ENCODE data around the gene TEX2.
"Not testable (repeated sequence)": the region's sequence is repeated elsewhere in the genome, so short reads cannot be mapped to it uniquely, and the experiment has no call there.

Gene TEX2

DNA sequence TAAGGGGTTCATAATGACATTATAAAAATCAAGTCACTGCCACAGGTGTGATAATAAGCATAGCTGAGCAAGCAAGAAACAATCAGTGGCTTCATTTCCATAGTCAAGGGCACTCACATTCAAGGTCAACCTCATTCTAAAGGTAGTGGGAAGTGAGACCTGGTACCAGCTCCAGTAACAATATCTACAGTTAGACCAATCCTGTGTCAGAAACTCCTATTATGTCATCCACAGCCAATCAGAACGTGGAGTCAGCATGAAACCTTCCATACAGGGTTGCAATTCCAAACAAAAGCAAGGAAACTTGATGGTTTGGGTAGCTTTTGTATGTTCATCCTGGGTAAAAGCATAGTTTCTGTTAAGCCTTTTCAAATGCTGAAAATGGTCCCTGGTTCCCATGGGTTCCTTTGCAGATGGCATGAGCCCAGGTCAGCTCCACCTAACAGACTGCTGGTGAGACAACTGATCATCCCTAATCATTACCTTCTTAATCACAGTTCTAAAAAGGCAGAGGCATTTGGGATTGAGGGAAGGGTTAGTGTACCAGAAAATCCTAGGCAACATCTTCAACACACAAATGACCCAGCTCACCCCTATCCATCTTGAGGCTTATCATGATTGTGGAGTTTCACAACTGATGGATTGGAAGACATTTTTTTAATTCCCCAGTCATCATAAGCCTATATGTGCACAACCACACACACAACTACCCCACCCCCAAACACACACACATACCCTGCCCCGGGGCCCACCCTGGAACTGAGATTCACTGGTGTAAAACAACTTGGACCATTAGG, 30.4 kb downstream of the TEX2 start:
- no peak for DNase-seq

DNA sequence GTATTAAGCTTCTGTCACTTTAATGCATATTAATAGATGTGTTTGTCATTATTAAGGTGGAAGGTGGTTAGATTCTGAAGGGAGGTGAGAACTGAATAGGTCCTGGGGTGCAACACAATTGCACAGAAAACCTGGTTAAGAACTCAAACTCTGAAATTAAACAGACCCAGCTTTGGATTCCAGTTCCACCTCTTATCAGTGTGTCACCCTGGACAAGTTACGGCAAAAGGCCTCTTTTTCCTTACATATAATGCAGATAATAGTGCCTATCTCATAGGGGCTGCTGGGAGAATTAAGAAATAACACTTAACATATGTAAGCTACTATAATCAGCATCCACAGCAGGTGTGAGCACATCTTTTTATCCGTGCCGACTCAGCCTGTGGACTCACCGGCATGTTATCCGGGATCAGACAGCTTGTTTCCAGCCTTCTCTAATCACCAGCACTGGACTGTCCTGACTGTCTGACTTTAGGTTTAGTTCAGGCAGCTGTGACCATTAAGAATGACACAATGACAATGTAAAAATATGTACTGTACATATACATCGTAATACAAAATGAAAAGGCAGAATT, 31.4 kb downstream of the TEX2 start:
- DNase-seq: no peak

DNA sequence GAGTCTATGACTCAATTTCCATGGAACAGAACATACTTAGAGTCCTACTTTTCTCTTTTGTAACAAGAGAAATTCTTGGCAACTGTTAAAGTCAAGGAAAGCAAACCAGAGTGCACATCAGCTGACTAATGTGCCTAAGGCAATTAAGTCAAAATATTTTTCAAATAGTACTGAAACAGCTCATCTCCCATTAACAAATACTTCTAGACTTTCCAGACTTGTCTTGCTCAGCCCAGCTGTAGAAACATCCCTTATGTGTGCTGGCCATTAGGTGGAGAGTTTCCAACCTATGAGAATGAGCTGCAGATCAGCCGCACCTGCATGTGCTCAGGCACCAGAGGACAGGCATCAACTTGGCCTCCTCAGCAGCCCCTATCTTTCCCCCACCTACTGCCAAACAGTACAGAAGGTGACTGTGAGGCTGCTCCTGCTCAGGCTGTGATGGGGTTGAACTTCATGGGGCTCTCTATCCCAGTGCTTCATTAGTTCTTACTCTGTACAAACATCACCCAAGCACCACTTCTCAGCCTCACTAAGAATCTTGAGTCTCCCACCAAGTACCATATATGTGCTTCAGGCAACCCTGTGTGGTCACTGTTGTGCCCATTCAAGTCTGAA, 32.2 kb downstream of the TEX2 start:
- DNase-seq: peak; percentile 95

DNA sequence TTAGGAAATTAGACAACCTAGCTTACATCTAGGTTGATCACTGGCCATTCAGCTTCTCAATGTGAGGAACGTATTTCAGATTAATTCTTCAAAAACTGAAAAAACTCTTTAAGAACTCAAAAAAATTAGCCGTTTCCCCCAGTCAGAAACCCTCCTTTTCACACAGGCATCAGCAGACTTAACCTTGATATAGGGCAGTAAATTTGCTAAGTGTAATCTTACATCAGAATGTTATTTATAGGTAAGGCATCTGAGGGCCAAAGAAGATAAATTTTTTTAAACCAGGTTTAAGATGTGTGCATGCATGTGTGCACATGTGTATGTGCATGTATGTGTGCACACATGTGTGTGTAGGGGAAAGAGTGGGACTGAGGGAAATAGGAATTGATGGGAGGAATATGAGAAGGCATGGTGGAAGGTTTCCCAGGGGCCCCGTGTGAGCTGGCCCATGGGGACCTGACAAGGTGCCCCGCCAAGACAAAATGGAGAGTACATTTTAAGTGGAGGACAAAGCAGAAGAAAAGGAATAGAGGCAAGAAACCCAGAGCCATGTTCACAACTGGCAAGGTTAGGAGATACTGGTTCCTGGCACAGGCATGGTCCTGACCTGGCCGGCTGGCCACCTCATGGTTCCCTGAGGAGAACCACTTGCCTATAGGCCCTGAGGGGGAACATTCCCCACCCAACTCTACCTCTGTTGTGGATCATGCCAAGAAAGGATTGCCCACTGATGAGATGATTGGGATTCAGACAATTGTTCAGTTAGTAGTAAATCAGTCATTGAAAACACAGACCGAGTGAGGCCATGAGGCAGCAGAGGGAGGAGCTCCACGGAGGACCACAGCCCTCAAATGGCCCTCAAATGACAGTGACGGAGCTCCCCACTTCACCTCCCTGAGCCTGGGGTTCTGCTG, 33.0 kb downstream of the TEX2 start:
- no peak for DNase-seq

DNA sequence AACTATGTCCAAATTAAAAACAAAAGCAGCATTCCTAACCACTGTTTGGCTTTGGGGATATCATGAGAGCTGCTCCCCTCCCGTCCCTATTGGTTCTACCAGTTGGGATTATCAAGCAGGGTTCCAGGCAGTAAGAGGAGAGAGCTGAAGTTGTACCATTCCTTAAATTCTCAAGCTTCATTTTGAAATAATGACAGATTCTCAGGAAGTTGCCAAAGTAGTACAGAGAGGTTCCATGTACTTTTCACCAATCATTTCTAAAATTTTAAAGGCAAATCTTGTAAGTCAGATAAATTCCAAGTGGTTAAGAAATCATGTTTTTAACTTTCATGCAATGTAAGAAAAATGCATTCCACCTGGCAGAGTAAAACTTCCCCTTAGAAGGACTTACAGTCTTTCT, 36.9 kb downstream of the TEX2 start:
- DNase-seq: no peak

DNA sequence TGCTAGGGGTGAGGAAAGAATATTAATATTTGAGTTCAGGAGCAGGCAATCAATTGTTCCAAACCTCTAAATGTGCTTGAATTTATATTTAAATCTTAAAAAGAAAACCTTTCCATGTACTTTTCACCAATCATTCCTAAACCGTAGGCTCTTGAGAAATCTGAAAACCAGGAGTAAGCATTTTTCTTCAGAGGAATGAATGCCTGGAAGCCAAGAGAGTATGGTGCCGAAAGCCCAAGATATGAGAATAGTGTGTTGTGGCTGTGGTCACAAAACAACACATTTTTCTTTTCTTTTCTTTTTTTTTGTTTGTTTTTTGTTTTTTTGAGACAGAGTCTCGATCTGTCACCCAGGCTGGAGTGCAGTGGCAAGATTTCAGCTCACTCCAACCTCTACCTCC, 37.6 kb downstream of the TEX2 start:
- DNase-seq: no peak

DNA sequence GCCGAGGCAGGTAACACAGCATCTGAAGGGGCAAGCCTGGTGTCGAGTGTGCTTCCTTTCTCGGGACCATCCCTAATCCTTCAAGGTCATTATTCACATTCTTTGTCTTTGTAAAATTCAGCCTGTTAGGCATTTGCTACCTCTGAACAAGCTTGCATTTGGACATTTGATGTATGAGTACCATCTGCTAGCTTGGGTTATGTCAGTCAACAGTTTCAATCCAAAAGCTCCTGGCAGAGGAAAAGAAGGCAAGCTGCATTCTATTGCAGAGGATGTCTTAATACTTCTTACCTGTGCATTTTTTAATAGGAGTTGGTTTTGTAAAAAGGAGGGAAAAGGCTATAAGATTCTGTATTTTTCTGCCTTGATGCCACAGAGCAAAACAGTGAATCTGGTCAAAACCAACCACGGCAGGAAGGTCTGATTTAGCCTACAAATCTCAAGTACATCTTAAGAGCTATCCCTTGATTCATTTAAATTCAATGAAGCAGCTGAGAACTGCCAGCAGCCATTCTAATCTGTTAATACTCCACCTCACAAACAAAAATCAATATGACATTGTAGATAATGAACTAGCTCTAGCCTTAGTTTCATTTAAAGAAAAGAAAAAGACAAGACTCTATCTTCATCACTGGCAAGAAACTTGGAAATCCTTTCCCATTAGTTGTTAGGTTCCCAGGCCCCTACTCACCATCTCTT, 39.0 kb downstream of the TEX2 start:
- no peak for DNase-seq

DNA sequence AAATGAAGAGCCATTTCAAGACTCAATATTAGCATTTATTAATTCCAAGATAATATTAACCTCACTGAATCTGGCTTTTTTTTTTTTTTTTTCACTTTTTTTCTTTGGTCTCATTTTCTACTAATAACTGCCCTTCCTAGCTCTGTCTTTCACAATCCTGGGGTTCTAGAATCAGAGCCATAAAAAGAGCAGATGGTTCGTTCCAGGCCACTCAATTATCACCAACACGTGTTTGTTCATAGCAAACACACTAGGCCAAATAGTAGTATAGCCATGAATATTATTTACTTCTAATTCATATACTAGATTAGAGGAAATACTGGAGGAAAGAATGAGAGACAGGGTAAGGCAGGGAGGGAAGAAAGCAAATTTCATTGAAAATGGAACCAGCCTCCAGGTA, 39.8 kb downstream of the TEX2 start:
- DNase-seq: no peak

DNA sequence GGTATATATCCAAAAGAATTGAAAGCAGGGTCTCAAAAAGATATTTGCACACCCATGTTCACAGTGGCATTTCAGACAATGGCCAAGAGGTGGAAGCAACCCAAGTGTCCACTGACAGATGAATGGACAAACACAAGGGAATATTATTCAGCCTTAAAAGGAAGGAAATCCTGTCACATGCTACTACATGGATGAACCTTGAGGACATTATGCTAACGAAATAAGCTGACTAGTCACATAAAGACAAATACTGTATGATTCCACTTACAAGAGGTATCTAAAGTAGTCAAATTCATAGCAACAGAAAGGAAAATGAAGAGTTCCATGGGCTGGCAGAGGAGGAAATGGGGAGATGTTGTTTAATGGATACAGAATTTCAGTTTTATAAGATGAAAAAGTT, 41.4 kb downstream of the TEX2 start:
- DNase-seq: no peak

DNA sequence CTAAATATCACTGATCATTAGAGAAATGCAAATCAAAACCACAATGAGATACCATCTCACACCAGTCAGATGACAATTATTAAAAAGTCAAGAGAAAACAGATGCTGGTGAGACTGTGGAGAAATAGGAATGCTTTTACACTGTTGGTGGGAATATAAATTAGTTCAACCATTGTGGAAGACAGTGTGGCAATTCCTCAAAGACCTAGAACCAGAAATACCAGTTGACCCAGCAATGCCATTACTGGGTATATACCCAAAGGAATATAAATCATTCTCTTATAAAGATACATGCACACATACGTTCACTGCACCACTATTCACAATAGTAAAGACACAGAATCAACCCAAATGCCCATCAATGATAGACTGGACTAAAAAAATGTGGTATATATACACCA, 42.5 kb downstream of the TEX2 start:
- not testable (repeated sequence) for DNase-seq

DNA sequence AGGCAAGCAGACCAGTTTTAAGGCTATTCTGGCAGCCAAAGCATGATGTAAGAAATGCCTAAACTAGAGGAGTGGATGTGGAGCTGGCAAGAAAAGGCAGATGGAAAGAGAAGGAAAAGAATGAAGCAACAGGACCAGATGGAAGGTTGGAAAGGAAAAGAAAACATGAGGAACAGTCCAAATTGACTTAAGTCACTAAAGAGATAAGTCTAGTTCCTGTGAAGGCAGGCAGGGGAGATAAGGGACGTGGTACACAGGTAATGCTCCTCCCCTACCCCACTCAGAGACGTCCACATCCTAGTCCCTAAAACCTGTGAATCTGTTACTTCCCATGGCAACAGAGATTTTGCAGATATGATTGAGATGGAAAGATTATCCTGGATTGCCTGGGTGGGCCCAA, 43.5 kb downstream of the TEX2 start:
- no peak for DNase-seq

DNA sequence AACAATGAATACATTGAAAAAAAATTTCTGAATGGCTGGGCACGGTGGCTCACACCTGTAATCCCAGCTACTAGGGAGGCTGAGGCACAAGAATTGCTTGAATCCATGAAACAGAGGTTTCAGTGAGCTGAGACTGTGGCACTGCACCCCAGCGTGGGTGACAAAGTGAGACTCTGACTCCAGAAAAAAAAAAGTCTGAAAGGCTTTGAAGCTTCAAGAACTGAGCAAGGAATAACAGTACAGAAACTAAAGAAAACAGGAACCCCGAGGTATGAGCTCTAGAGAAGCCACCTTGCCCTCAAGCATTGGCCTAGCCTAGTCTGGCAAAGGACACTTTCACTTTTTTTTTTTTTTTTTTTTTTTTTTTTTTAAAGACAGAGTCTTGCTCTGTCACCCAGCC, 45.0 kb downstream of the TEX2 start:
- DNase-seq: no peak

DNA sequence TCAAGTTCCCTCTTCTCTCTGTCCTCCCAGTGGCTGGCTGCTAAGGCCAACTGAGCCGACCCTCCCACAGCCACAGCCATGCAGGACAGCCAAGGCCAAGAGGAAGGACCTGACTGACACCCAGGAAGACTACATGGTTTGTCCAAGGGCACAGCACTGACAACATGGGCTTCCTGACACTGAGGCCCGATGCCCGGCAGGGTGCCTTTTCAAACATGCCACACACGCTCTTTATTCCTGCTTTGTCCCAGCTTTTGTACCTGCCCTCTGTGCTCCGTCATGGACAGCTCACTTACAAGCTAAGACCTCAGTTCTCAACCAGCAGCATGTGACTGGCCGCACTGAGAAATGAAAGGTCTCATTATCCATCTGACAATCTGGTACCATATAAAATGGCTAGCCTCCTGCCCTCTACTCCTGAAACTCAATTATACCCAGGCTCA, 45.8 kb downstream of the TEX2 start:
- DNase-seq: no peak

DNA sequence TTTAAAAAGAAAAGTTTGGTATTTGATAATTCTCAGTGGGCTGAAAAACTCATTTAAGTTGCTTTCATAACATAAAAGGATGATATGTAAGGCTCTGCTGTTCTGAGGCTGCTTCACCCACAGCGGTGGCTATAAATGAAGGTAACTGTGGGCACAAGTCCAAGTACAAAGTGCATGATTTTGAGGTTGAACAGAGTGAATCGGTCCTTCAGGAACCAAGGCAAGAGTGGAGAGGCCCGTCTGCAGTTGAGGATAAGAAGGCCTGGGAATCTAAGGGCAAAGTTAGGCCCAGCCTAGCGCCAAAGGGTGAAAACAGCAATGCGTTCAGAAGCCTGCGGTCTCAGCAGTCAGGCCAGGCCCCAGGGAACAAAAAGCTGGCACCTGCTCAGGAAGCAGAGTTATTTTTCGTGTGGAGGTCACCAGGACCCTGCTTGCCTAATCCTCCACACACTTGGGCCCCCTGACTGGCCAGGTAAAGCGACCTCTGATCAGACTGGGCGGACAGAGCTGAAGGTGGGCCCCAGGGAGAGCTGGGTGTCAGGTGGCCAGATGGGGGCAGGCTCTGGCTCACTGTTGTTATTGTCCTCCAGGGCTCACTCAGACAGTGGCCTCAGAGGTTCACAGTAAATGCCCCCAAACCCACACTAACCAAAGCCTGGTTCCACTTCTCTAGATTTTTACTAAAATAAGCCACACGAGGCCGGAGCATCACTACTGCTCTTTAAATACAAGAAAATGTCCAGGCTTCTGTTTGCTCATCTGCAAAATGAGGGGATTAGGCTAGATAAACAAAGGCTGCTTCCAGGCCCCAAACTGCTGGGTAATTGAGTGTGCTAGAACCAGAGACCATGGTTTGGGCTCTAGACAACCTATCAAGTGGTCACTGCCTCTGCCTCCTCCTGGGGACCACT, 46.5 kb downstream of the TEX2 start:
- DNase-seq: peak; percentile 70

DNA sequence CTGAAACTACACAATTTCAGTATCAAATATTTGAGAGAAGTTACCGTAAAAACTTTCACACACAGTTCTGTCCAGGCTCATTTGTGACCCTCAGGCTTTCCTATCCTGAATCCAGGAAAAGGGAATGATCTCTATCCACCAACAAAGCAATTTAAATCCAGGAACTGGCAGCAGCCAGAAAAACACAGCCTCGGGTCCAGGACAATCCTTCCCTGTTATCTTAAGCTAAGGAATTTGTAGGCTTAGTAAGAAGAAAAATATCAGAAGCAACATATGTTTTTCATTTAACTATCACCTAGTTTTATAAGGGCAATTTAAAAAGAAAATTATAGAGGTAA, 47.1 kb downstream of the TEX2 start:
- DNase-seq: peak; percentile 70

DNA sequence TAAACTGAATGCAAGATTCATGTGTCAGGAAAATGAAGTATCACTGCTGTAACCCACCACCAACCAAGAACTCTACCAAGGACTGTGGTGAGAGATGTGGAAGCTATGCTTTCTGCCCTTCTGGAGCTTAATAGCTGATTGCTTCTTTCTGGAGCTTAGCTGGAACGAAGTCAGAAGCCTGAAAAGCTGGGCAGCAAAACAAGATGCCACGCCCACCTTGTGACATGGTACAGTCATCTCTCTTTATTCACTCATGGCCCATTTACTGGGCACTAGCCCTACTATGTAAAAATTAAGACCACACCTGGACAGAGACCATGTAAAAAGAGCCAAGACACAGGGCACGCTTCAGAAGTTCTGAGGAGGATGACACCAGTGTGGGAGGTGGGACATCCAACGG, 48.1 kb downstream of the TEX2 start:
- DNase-seq: no peak

DNA sequence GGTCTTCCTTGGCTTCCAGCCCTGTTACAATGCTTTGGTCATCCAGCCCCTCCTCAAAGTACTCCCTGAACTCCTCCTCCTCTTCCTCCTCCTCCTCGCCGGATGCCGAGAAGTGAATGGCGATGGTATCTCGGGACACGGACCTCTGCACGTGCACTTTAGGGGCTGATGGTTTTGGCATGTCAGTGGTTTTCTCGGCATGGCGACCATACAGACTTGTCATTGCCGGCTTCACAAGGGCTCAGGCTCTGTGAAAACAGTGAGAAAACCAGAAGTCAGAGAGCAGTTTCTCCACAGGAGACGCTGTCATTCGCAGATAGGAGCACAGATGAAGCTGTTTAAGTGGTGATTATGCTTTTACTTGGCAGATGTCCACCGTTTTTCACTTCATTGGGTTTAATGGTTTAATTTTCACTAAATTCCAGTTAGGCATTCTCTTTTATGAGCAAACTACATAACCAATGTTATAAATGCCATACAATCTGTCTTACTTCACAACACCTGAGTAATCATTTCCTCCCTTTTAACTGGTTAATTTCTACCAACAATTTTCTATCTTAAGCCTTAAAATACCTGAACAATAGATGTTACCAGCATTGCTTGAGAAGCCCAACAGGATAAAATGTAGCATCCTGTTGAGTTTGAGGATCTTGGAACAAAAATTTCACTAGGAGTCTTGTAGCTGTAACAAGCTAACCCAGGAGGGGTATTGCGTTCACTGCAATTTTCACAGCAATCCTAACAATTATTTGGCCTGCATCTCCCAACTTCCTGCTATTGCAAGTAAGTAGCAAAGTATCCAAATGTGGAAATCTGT, 48.9 kb downstream of the TEX2 start:
- no peak for DNase-seq

DNA sequence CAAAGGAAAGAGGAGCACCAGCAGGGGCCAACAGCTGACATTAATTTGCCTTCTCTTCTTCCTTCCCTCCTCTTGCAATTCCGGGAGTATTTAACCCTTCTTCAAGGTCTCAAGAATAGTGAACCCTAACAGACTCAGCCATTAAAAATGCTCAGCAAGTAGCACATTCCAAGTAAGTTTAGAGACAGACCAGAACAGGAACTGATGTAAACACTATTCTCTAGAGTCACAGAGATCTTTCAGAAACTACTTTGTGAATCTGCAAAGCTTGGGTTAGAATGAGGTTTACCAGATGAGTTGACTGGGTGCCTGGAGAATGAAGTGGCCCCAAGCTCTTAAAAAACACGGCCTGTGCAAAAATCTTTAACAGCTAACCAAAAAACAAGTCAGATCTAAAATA, 50.9 kb downstream of the TEX2 start:
- DNase-seq: peak; percentile 64

DNA sequence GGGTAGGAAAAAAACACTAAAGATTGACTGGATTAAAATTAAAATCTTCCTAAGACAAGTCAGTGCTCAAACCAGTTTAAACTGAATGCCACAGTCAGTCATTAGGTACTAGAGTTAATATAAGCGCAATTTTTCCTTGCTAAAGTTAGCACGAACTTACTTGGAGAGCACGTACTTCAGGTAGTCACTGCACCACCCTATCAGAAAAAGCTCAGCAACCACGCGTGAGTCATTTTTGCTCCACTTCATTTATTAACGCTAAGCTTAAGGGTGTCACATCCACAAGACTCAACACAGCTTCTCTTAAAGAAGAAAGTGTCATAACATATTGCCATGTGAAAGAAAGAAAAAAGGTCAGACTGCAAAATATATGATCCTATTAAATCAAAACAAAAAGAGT, 53.1 kb downstream of the TEX2 start:
- no peak for DNase-seq

DNA sequence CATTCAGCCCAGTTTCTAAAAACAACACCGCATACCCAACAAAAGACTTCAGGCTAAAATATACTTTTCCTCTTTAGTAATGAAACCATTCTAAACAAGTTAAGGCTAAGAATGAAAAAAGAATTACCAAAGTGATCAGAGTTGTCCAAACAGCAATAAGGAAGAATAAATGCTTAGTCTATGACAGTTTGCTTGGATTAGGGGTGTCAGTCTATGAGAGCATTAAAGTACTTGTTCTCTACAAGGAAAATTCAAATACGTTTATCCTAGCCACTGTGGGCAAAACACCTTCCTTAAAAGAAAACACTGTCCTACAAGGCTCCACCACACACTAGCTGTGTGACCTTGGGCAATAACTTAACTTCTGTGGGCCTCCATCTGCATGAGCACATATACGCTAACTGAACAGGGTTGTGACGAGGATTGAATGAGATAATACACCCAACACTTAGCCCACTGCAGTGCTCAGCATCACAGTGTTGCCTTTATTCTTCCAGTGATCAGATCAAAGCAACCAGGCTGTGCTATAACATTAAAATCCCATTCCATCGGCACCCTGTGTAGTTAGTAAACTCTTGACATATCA, 53.6 kb downstream of the TEX2 start:
- DNase-seq: no peak

Data from EL (cell line).